NCI-H526 (cell line): Measurements from ENCODE around the gene RSPO1.

Source experiments
- DNase-seq, 2 experiments: peaks; one replicate each; lab custom pipeline; 2025; lab: John Stamatoyannopoulos, UW

Gene RSPO1

DNA sequence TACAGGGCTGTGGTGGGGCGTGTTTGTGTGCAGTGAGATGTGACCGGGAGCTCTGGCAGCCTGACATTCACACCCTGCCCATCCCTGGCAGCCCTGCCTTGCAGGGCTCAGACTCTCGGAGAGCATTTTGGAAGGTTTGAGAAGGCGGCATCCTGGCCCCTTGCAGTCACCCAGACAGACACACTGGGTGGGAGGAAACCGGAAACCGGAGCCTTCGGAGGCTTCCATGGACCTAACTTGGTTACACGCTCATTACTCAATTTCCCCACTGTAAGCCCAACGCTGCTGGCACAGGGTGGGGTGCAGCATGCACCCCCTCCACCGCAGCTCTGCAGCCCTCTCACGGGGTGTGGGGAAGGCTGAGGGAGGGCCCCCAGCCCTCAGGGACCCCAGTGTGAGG lies 22.2 kb upstream of the RSPO1 start:
- no peak for DNase-seq

DNA sequence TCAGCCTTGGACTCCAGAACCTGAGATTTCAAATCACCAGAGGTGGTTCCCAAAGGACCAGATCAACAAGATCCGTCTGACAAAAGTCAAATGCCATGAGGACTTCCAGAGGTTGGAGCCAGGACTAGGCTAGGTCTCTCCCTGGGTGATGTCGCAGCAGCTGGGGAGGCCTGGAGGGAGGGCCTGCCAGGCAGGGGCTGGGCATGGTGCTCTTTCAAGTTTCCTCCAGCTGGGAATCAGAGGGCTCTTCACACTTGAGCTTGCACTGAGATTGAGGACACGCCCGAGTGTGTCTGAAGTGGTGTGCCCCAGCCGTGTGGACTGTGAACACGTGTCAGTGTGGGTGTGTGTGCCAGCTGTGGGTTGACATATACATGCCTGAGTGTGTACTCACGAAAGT lies 21.3 kb upstream of the RSPO1 start:
- no peak for DNase-seq

DNA sequence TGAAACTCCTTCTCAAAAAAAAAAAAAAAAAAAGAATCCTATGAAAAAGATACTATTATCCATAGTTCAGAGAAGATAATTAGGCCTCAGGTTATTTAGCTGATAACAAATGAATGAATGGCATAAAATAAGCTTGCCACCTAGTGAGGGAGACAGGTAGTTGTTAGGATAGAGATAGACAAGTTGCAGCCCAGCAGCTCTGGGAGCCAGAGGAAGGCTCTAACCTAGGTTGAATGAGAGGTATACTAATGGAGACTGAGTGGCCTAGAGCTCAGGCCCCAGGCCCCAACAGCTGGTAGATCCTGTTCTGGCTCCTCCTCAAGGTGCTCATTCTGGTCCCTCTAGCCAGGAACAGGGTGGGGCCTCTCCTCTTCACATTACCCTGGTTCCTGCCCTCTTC lies 20.6 kb upstream of the RSPO1 start:
- peak in 1 of 2 experiments; percentile 31 for DNase-seq

DNA sequence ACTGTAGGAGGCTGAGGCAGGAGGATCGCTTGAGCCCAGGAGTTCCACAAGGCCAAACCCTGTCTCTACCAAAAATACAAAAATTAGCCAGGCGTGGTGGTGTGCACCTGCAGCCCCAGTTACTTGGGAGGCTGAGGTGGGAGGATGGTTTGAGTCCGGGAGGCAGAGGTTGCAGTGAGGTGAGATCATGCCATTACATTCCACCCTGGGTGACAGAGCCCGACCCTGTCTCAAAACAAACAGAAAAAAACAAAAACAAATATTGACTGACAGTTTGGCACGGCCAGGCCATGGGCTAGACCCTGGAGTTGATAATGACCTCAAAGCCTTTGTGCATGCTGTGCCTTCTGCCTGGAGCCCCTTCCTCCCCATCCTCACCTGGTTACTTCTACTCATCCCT lies 19.2 kb upstream of the RSPO1 start:
- no peak for DNase-seq

DNA sequence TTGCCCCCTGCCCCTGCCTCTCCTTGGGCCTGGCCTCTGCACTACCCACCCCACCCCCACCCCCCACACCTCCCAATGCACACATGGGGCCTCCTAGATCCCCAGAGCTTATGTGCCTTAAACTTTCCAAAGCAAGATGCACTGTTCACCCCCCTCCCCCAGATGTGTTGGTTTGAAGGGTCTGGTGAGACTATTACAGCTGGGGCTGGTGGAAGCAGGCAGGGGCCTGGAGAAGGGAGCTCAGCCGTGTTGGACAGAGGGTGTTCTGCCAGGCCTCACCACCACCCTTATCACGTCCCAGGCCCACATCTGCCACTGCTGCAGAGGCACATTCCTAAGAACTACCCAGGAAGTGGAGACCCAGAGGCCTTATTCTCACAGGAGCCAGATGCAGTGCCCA lies 18.3 kb upstream of the RSPO1 start:
- no peak for DNase-seq

DNA sequence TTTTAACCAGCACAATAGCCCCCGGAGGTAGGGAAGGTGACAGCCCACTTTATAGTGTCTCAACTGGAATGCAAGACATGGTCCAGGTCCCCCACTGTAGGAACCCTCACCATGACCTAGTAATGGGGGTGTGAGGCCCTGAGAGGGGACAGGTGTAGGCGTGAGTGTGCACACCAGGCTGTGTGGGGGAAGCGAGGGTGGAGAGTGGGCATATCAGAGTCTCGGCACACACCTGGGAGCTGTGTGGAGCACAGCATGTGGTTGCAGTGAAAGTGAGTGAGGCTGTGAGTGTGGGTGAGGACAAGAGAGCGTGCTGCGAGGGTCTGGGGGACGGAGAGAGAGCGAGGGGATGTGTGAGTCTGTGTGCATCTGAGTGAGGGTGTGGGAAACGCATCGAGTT lies 17.1 kb upstream of the RSPO1 start:
- no peak for DNase-seq

DNA sequence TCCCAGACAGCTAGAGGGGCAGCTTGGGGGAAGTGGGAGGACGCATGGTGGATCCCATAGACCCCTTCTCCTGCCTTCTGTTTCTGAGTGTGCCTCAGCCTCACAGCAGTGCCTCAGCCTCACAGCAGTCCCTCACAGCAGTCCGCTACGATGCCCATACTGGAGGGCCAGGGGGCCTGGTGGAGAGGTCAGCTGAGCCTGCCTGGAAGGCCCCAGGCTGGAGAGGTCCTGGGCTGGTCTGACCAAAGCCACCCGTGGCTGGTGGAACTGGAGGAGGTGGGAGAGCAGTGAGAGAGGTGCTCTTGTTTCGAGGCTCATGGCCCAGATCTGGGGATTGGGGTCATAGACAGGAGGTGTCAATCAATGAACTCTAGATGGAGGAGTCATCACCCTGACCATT lies 16.0 kb upstream of the RSPO1 start:
- no peak for DNase-seq

DNA sequence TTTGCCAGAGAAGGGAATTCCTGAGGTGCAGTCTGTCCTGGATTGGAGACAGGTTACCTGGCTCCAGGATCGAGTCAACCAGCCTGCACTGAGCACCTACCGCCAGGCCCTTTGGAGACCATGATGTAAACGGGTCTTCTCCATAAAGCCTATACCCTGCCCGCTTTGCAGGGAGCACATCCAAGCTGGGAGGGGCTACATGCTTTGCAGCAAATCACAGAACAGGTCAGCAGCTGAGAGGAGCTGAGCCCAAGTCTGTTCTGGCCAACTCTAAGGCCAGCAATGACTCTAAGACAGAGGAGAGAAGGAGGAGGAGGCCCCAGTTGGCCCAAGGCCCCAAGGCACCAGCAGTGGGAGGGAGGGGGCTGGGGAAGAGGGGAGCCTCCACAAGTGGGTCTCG lies 15.5 kb upstream of the RSPO1 start:
- no peak for DNase-seq

DNA sequence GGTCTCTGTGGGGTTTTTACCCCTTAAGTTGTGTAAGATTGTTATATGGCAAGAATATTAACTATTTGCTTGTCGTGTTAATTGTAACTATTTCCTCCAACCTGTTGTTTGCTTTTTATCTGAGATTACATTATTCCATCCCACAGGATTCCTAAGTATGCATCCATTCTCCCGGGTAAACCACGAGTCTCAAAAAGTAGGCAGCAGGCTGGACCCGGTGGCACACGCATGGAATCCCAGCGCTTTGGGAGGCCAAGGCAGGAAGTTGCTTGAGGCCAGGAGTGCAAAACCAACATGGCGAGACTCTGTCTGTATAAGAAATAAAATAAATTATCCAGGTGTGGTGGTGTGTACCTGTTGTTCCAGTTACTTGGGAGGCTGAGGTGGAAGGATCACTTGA lies 12.6 kb upstream of the RSPO1 start:
- DNase-seq = no peak

DNA sequence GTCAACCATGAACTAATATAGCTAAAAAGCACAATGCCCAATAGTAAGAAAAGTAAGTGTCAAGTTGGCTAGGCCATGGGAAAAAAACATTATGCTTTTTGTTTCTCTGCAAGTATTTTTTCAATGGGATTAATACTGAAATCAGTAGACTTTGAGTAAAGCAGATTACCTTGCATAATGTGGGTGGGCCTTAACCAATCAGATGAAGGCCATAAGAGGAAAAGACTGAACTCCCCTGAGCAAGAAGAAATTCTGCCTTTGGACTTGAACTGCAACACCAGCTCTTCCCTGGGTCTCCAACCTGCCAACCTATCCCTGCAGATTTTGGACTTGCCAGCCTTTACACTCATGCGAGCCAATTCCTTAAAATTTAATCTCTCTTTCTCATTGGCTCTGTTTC lies 6.4 kb upstream of the RSPO1 start:
- DNase-seq = no peak

DNA sequence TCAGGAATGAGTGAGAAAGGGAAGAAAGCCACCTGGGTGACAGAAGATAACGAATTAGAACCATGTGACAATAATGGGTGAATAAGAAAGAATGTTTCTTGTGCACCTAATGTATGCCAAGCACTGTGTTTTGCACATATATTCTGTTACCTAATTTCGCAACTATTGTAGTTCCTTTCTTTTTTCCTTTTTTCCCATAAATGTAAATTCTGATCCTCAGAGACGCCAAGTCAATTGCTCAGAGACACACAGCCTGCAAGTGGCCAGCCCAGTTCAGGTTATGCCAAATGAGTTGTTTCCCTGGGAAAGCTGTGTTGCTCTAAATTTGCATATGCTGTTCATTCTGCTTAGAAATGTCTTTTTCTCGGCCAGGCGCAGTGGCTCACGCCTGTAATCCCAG lies 1.7 kb upstream of the RSPO1 start:
- peak in 1 of 2 experiments; percentile 44 for DNase-seq

DNA sequence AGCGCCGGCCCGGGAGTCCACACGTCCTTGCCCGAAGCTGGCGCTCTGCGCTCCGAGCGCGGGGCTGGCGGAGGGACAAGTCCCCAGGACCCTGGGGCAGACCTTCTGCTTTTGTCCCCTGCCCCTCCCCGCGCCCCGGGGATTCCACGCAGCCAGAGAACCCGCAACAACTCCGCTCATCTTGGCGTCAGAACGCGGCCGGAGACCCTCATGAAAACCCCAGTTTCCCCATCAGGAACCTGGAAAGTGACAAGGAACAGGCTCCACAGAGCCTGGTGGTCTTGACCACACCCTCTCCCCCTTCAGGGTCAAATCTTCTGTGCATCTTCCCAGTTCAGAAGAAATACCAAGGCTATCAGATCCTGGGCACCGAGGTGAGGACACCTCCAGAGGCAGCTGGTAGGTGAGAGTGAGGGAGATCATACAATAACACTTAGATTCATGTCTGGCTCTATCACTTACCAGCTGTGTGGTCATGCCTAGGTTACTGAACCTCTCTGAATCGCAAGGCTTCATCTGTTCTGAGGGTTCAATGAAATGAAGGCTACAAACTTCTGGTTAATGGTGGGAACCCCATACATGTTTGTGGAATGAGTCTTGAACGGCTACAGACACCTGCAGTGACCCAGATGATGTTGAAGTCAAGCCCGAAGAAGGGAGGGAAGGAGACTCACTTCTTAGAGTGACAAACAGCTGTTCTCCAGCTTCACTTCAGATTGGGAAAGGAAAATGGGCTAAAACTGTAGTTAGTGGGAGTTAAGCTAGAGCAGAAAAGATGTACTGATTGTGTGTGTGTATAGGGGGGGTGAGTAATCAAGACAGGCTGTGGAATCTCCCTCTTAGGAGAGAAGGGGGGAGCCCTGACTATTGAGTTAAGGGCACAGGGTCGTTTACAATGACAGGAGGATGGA lies 555 bp upstream of the RSPO1 start:
- no peak for DNase-seq

DNA sequence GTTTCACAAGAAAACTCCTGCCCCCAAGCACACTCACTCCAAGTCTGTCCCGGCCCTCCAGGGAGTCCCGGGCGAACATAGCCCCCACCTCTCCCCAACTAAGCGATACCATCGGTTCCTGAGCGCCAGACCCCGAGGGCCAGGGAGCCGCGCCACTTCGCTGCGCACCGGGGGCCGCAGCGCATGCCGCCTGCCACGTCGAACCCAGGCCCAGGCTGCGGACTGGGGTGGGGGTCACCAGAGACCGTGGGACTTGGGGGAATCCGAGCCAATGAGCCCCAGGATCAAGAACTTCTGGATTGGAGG lies 801 bp downstream of the RSPO1 start:
- DNase-seq = no peak

DNA sequence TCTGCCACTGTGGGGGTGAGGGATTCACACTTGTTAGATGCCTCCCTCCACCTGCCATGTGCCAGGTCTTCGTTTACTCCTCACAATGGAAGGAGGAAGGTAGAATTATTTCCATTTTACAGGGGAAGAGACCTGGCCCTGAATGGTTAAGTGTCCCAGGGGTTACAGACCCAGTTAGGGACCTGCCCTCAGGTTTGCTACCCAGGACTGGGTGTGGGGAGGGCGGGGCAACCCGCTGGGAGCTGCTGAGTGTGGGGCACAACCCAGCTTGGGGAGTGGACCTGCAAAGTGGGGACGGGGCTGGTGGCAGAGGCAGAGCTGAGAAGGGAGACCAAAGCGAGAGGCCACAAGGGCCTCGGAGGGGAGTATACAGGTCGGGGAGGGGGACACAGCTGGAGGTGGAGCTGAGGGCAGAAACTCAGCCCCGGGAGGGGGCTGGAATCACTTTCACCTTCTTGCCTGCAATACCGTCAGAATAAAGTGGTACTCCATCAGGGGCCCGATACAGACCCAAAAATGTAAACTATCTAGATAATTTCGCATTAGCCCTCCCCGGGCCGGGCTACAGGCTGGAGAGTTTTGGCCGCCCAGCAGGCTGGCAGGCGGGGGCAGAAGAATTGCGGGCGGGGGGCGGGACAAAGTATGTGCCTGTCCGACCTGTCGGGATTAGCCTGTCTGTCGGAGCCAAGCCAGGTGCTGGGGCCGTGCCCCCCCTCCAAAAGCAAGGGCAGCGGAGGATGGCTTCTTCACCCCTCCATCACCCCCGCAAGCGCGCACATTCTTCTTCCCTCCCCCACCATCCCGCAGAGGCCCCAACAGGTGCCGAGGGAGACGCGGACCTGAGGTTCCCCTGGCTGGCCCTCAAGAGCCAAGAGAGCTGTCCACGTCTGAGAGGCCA lies 1.4 kb downstream of the RSPO1 start:
- no peak for DNase-seq

DNA sequence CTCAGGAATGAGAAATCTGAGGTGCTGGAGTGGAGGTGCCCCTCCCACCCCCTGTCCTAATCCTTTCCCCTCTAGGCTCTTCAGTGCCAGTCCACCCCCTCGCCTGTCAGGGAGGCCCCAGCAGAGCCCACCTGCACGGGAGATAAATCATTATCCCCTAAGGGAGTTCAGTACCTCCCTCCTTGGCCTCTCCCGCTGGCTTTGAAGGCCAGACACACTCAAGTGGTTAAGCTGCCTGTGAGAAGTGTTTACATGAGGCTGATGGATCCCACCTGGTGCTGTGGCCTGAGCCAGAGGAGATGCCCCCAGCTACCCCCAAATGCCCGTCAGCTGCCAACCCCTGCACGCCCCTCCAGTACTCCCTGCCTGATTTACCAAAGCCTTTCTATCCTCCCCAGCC lies 3.7 kb downstream of the RSPO1 start:
- DNase-seq = no peak

DNA sequence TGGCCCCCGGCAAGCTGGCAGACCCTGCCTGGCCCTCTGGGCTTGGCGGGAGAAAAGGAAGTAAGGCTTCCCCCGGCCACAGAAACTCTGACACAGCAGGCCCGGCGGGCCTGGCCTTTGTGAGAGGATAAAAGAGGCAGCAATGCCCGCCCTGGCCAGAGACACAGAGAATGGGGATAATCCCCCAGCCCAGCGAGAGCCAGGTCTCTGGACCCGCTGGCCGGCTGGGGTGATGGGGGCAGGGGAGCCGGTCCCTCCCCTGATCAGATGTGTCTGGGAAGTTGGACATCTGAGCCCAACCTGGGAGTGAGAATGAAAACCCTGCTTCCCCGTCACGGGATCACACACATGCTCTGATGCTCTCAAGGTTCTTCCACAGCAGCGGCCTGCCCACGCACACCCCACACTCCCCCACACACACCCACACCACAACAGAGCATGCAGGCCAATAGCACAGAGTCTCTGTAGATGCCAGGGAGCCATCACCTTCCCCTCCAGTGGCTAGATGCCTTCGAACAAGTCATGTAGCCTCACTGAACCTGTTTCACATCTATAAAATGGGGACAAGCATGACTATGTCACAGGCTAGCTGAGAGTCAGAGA lies 4.2 kb downstream of the RSPO1 start:
- no peak for DNase-seq

DNA sequence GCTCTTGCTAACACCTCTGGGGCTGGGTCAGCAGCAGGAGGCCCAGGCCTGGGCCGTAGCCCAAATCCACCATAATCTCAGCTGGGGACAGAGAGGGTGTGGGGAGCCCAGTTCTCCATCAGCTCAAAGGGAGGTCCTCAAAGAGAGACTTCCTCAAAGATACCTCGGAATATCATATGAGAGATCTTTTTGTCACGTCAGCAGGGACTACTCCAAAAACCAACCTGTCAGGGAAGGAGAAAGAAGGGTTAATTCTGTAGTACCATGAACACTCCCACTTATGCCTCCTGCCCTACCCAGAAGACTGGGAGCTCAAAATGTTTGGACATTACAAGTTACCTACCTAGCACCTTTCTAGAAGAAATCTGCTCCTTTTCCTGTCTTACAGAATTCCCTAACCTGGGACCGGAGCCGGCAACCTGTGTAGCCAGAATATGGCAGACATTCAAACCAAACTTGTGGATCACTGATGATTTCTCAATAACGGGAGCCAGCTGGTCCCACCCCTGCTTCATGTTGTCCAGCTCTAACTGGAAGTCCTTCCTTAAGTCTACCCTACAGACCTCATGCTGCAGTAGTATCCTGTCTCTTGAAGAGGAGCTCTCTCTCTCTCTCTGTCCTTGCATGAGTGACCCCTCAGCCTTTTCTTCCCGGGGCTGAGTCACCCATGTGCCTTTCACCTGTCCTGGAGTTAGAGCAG lies 4.8 kb downstream of the RSPO1 start:
- DNase-seq = no peak

DNA sequence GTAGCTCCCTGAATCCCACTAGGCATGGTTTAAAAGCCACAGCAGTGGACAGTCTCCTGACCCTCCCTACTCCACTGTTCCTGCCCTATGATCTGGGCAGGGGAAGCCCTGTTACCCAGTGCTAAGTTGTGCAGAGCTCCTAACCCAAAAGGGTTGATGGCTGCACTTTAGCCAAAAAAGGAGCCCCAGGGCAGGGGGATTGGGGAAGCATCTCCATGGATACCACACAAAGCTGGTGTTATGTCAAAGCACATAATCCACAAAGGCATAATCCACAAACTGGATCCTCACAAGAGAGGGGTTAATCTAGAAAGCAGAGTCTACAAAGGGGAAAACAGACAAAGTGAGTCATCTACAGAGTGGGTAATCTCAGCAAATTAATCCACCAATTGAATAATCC lies 5.7 kb downstream of the RSPO1 start:
- DNase-seq = no peak

DNA sequence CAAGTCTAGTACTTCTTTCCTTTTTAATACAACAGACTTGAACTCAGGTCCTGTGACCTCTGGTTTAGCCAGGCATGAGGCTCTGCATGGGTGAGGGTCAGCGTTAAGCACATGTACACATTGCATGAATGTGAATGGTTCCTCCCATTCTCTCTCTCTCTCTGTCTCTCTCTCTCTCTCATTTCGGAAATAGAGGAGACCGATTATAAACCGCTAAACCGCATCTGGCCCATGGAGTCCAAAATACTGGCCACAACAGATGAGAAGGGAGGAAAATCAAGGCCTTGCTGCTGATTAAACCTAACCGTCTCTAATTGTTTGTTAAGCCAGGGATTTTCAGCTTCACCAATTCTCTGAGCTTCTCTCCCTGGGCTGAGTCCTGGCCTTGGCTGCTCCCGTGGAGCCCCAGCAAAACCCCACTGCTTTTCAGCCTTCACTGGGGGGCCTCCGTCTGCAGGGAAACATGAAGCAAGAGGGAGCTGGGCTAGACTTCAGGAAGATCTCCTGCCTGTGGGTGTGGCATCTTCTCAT lies 6.6 kb downstream of the RSPO1 start:
- DNase-seq = no peak

DNA sequence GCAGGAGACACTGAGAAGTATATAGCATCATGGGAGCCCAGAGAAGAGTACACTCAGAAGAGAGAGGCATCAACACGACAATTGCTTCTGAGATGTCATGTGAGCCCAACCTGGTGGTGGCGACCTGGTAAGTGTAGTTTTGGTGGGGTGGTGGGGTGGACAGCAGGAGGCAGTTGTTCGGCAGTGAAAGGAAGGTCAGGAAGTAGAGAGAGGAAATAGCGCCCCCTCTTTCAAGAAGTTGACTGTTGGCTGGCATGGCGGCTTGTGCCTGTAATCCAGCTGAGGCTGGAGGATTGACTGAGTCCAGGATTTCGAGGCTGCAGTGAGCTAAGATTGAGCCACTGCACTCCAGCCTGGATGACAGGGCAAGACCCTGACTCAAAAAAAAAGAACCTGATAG lies 12.6 kb downstream of the RSPO1 start:
- no peak for DNase-seq

DNA sequence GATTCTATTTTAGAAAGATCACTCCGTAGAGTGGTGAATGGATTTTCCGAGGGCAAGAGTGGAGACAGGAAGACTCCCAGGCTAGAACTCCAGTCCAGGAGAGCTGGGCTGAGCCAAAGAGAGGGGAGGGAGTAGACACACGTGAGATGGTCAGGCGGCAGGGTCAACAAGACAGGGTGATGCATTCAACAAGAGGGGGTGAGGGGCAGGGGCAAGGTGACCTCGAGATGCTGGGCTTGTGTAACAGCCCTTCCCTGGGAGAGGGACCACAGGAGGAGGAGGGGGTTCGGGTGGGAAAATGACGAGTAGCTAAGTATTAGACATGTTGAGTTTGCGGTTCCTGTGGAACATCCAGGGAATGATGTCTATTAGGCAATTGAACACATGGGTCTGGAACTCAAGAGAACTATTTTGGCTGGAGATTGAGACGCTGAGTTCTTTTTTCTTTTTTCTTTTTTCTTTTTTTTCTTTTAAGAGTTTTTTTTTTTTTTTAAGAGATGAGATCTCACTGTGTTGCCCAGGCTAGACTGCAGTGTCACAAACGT lies 13.3 kb downstream of the RSPO1 start:
- no peak for DNase-seq

DNA sequence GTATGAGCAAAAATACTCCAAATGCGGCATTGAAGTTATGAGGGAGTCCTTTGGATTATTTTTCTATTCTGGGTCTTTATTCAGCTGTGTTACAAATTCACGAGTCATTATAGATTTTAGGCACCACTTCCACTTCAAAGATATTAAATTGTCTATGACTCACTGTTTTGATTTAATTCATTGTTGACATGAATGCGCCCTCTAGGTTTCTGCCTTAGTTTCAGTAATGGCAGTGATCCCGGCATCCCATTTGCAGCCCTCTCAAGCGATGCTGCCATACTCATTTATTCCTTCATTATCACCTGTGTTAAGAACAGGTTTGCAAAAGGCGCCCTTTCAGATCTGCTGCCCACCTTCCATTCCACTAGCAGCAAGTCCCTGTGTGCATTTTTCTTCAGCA lies 14.0 kb downstream of the RSPO1 start:
- DNase-seq = no peak
